H1 (cell line): Measurements from ENCODE around the gene CRAT. TPM values are rescaled to one million over a fixed set of nuclear protein-coding genes. Genes with fewer than 3 reads are reported as not detected.

Experiments used
- ASH2L ChIP-seq: fragments of 200-600, 300-600 bp; sonication (generic); IDR thresholded peaks from one replicate; pipeline ENCODE4 v1.7.1; 2017; ENCODE audit warnings: low read length
- BCL11A ChIP-seq, 2 experiments: IDR thresholded peaks; one replicate each; pipeline ENCODE4 v1.6.1; 2011; ENCODE audit warnings: low read depth in 2 of 2, low read length in 2 of 2, mild to moderate bottlenecking in 2 of 2
- CHD2 ChIP-seq: IDR thresholded peaks from 2 replicates; pipeline ENCODE4 v1.6.1; 2012; ENCODE audit warnings: low read length, improper control_type of control experiment
- CREB1 ChIP-seq: IDR thresholded peaks from 2 replicates; pipeline ENCODE4 v1.6.1; 2012; ENCODE audit warnings: inconsistent platforms
- FOSL1 ChIP-seq: IDR thresholded peaks from 2 replicates; pipeline ENCODE4 v1.6.1; 2011; ENCODE audit warnings: mild to moderate bottlenecking, low read depth, low read length, moderate library complexity; ENCODE audit not compliant: insufficient read depth
- HDAC6 ChIP-seq: IDR thresholded peaks from one replicate; pipeline ENCODE4 v1.7.1; 2012; ENCODE audit warnings: low read depth, mild to moderate bottlenecking, inconsistent platforms, low read length, moderate library complexity
- JUND ChIP-seq: IDR thresholded peaks from 2 replicates; pipeline ENCODE4 v1.6.1; 2011; ENCODE audit warnings: mild to moderate bottlenecking, improper control_type of control experiment, low read length
- KDM5A ChIP-seq: fragments of 200-600 bp; IDR thresholded peaks from 2 replicates; pipeline ENCODE4 v1.7.1; 2012; ENCODE audit warnings: mild to moderate bottlenecking, low read length, inconsistent platforms, mixed read lengths
- POLR2A ChIP-seq, 2 experiments: IDR thresholded peaks; 1 replicate in 1 of 2; 2 replicates in 1 of 2; pipeline ENCODE4 v1.6.1; 2011; ENCODE audit warnings: low read depth in 2 of 2, low read length in 2 of 2, mild to moderate bottlenecking in 2 of 2; ENCODE audit errors: control extremely low read depth in 1 of 2
- POLR2AphosphoS5 ChIP-seq: IDR thresholded peaks from 2 replicates; pipeline ENCODE4 v1.6.1; 2011; ENCODE audit warnings: low read depth, low read length
- RBBP5 ChIP-seq: IDR thresholded peaks from 2 replicates; pipeline ENCODE4 v1.7.1; 2012; ENCODE audit warnings: low read depth, mild to moderate bottlenecking, inconsistent platforms, low read length, moderate library complexity, borderline replicate concordance
- RNF2 ChIP-seq: fragments of 200-900, 300-1000 bp; sonication (generic); IDR thresholded peaks from 2 replicates; pipeline ENCODE4 v1.7.1; 2016; ENCODE audit warnings: borderline replicate concordance, low read depth, mild to moderate bottlenecking, antibody characterized with exemption, low read length; ENCODE audit not compliant: poor library complexity, severe bottlenecking; ENCODE audit errors: missing control alignments
- SAP30 ChIP-seq: fragments of 300-600 bp; sonication (generic); IDR thresholded peaks from 2 replicates; pipeline ENCODE4 v1.7.1; 2012; ENCODE audit warnings: low read length, moderate library complexity, mild to moderate bottlenecking, inconsistent platforms; ENCODE audit not compliant: insufficient read depth, insufficient replicate concordance
- SIN3A ChIP-seq, 2 experiments: IDR thresholded peaks in 1 of 2; conservative IDR thresholded peaks in 1 of 2; 2 replicates each; pipeline ENCODE4 v1.6.1; 2011 to 2012; ENCODE audit warnings: low read length in 2 of 2, improper control_type of control experiment in 1 of 2, low read depth in 1 of 2, mild to moderate bottlenecking in 1 of 2
- SIX5 ChIP-seq: IDR thresholded peaks from 2 replicates; pipeline ENCODE4 v1.6.1; 2011; ENCODE audit warnings: mild to moderate bottlenecking, low read depth, low read length
- TAF1 ChIP-seq: IDR thresholded peaks from 2 replicates; pipeline ENCODE4 v1.6.1; 2011; ENCODE audit warnings: mild to moderate bottlenecking, low read depth, low read length
- TAF7 ChIP-seq: optimal IDR thresholded peaks from 2 replicates; pipeline ENCODE3; 2011; ENCODE audit warnings: low read depth, mild to moderate bottlenecking, inconsistent platforms, low read length, moderate library complexity, borderline replicate concordance
- ZNF274 ChIP-seq: IDR thresholded peaks from 2 replicates; pipeline ENCODE4 v1.7.0; 2012; ENCODE audit warnings: low read length, borderline replicate concordance; ENCODE audit errors: extremely low read depth
- polyA plus RNA-seq, 7 experiments: library from polyadenylated mRNA; depleted of rRNA in 3 of 7; stranded (reverse) in 5 of 7; unstranded in 2 of 7; fragments of >200 nt in 5 of 7; fragments of 200-250 nt in 2 of 7; gene quantifications; 1 replicate in 5 of 7; 2 replicates in 1 of 7; 4 replicates in 1 of 7; pipeline versions ENCODE4 v1.2.1 to v1.2.3, GENCODE V29; 2011 to 2013; ENCODE audit warnings: missing spikeins in 2 of 7, mixed read lengths in 2 of 7
- total RNA-seq: library from RNA; stranded (reverse); fragmentation: NEBNext Ultra II Directional; extraction: Animal tissue kit (Norgen Biotek cat#: 25700); gene quantifications from 2 replicates; pipeline ENCODE4 v1.2.1, GENCODE V29; 2021
- TF ChIP-seq, protein P1 (sequence below): IDR thresholded peaks from 2 replicates; pipeline ENCODE4 v1.6.1; 2012; ENCODE audit warnings: low read length, inconsistent platforms
- TF ChIP-seq, protein P2 (sequence below): IDR thresholded peaks from 2 replicates; pipeline ENCODE4 v1.6.1; 2011; ENCODE audit warnings: low read depth, mild to moderate bottlenecking, low read length; ENCODE audit not compliant: insufficient read depth

CRAT gene
- total and polyA plus RNA-seq, 2 of the 8 experiments (the other 6 are each of a cell fraction or from before 2014, with no cell fraction given): 8.2 to 17.3 TPM

GRCh38 chr9:129110740-129111527 is at the start of gene CRAT, which contains the start of gene PTPA (continued):
- TF ChIP-seq SAP30 (peak; percentile 96), POLR2A (IDR thresholded peaks at IDR 0.05; ENCODE audit: control extremely low read depth in 1 of 2, low read depth in 2 of 2, low read length in 2 of 2) (peak in 1 of 2 experiments; percentile 76; a peak in 2 of 3 replicates), KDM5A (peak; percentile 72), TAF7 (peak; percentile 86), ZNF274 (no peak), TAF1 (peak; percentile 92), BCL11A (IDR thresholded peaks at IDR 0.05; ENCODE audit: low read depth in 2 of 2, low read length in 2 of 2) (no peak), JUND (no peak), RNF2 (no peak), CHD2 (no peak), SIX5 (no peak), SIN3A (conservative IDR thresholded peaks at IDR 0.05 in 1 of 2, IDR thresholded peaks at IDR 0.05 in 1 of 2; ENCODE audit: low read depth in 1 of 2, low read length in 2 of 2) (peak in 1 of 2 experiments; percentile 77; a peak in 2 of 4 replicates), RBBP5 (no peak), ASH2L (peak; percentile 8), HDAC6 (no peak), FOSL1 (peak; percentile 88), CREB1 (peak; percentile 62), POLR2AphosphoS5 (peak; percentile 96)
- TF ChIP-seq, protein P1, sequence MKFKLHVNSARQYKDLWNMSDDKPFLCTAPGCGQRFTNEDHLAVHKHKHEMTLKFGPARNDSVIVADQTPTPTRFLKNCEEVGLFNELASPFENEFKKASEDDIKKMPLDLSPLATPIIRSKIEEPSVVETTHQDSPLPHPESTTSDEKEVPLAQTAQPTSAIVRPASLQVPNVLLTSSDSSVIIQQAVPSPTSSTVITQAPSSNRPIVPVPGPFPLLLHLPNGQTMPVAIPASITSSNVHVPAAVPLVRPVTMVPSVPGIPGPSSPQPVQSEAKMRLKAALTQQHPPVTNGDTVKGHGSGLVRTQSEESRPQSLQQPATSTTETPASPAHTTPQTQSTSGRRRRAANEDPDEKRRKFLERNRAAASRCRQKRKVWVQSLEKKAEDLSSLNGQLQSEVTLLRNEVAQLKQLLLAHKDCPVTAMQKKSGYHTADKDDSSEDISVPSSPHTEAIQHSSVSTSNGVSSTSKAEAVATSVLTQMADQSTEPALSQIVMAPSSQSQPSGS: no peak
- TF ChIP-seq, protein P2, sequence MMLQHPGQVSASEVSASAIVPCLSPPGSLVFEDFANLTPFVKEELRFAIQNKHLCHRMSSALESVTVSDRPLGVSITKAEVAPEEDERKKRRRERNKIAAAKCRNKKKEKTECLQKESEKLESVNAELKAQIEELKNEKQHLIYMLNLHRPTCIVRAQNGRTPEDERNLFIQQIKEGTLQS: no peak
- TF ChIP-seq, all 59 proteins: peak for 15
